Natural killer cell (primary cell): ENCODE results near the gene CARMIL3. TPM values are rescaled to one million over a fixed set of nuclear protein-coding genes. Genes with fewer than 3 reads are reported as not detected.
A peak's percentile ranks its signal among the peaks of the same experiment; 100 is the strongest.

Experiments used
- ATAC-seq, 3 donors: fragments of 150-1000 bp in 2 of 3; fragments of 200-7000 bp in 1 of 3; cut with Tn5 transposase; 1 replicate in 1 of 3; 2 replicates in 2 of 3; pipeline ENCODE4 v1.10.0; 2021; ENCODE audit warnings: mild to moderate bottlenecking in 2 of 3, moderate library complexity in 2 of 3
- DNase-seq, 2 donors: peaks; one replicate each; pipeline versions ENCODE4 v3.0.0 to v3.0.0-alpha.2; 2013 to 2021; ENCODE audit warnings: mixed read lengths in 1 of 2
- H3K27ac ChIP-seq: one replicate; pipeline ENCODE4 v1.5.1; 2013; ENCODE audit warnings: mild to moderate bottlenecking, low read length
- H3K27me3 ChIP-seq: one replicate; pipeline ENCODE4 v1.6.1; 2013; ENCODE audit warnings: low read length; ENCODE audit not compliant: control insufficient read depth, insufficient read depth
- H3K36me3 ChIP-seq: one replicate; pipeline ENCODE4 v1.6.1; 2013; ENCODE audit warnings: low read length; ENCODE audit not compliant: control insufficient read depth, insufficient read depth
- H3K4me1 ChIP-seq: one replicate; pipeline ENCODE4 v1.6.1; 2013; ENCODE audit warnings: low read length; ENCODE audit not compliant: control insufficient read depth, insufficient read depth
- H3K4me3 ChIP-seq: one replicate; pipeline ENCODE4 v1.5.1; 2013; ENCODE audit warnings: low read length
- H3K9me3 ChIP-seq: one replicate; pipeline ENCODE4 v1.6.1; 2013; ENCODE audit warnings: low read length; ENCODE audit not compliant: control insufficient read depth, insufficient read depth
- H3K27ac Mint-ChIP-seq, 2 donors: one replicate each; pipeline ENCODE4 v1.8.0; 2022; ENCODE audit warnings: mild to moderate bottlenecking in 2 of 2, mixed read lengths in 2 of 2, moderate library complexity in 1 of 2
- H3K27me3 Mint-ChIP-seq, 2 donors: one replicate each; pipeline ENCODE4 v1.8.0; 2022; ENCODE audit warnings: low read depth in 2 of 2, mixed read lengths in 2 of 2
- H3K36me3 Mint-ChIP-seq: one replicate; pipeline ENCODE4 v1.8.0; 2022; ENCODE audit warnings: mixed read lengths
- H3K4me1 Mint-ChIP-seq, 2 donors: one replicate each; pipeline ENCODE4 v1.8.0; 2022; ENCODE audit warnings: mixed read lengths in 2 of 2
- H3K4me3 Mint-ChIP-seq: one replicate; pipeline ENCODE4 v1.8.0; 2022; ENCODE audit warnings: mild to moderate bottlenecking, moderate library complexity, mixed read lengths
- H3K9me3 Mint-ChIP-seq, 2 donors: one replicate each; pipeline ENCODE4 v1.8.0; 2022; ENCODE audit warnings: mixed read lengths in 2 of 2
- CTCF ChIP-seq: fragments of 200-600 bp; IDR thresholded peaks from one replicate; pipeline ENCODE4 v1.8.0; 2022; ENCODE audit warnings: antibody characterized with exemption
- WGBS: methylation state at CpG from one replicate; pipeline ENCODE4 v1.1.7; 2013; ENCODE audit warnings: missing lambda C conversion rate; ENCODE audit not compliant: insufficient coverage; 5-methylcytosine and 5-hydroxymethylcytosine counted together
- intact Hi-C: fragments of 100-400 bp; cut with micrococcal nuclease; formaldehyde crosslinking; loops from one replicate; pipeline ENCODE4 v1.14.2; 2022
- total RNA-seq, 4 donors: library from RNA; stranded (reverse); fragments of 120-200 nt in 1 of 4; gene quantifications; one replicate each; pipeline versions ENCODE4 v1.2.3 to v1.2.4, GENCODE V29; 2013 to 2022

The CARMIL3 gene
- total RNA-seq, 3 donors from 2014 or later (not counting 1 experiment from before 2014, with no cell fraction given), result 17.8 to 28.6 (median 18.6) TPM

DNA sequence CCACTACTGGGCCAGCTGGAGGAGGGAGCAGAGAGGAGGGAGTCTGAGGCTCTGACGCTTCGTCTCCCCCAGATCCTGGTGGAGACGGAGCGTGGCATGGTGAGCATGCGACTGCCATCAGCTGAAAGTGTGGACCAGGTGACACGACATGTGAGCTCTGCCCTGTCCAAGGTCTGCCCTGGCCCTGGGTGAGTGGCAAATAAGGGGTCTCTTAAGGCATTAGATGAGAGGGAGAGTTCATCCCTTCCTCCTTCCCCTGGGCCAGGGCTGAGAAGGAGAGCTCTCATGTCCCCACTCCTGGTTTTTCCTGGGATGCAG, 2.5 kb downstream of the CARMIL3 start:
- no peaks in the 10 kb centered on the region for H3K36me3 ChIP-seq
- no peak for DNase-seq
- H3K4me3 ChIP-seq, result no peak overlapping the region
- H3K27me3 Mint-ChIP-seq, result peaks cover 0 to 5% of the 10 kb centered on the region in 2 donors
- H3K9me3 ChIP-seq, result no peaks in the 10 kb centered on the region
- 77% methylated on average over 6 of the region's 6 CpGs for WGBS
- no peak overlapping the region for H3K4me3 Mint-ChIP-seq
- peaks cover 29% of the 10 kb centered on the region for H3K4me1 ChIP-seq
- H3K27ac ChIP-seq, result no peak overlapping the region
- peak overlapping the region in 1 of 2 donors; percentile 90 for H3K27ac Mint-ChIP-seq
- no peak for ATAC-seq
- H3K36me3 Mint-ChIP-seq, result no peaks in the 10 kb centered on the region
- no peak for TF ChIP-seq CTCF
- no peaks in the 10 kb centered on the region for H3K9me3 Mint-ChIP-seq
- no peaks in the 10 kb centered on the region for H3K27me3 ChIP-seq
- peaks cover 18 to 53% of the 10 kb centered on the region in 2 donors for H3K4me1 Mint-ChIP-seq
- intact Hi-C loops, result no loop called here

DNA sequence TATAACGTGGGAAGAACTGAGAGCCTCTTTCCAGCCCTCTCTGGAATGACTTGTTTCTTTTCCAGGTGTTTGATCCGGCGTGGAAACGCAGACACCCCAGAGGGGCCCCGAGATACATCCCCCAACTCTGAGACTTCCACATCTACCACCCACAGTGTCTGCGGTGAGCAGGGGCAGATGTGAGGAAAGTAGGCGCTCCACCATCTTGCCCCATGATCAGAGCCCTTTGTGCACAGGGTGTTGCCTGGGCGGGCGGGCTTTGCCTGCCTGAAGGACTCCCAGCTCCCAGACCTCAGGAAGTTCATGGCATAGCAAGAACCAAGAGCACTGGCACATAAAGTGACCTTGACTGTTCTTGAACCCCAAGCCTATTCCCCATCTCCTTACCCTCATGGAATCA, 2.8 kb downstream of the CARMIL3 start:
- 92% methylated on average over 9 of the region's 9 CpGs for WGBS
- H3K27ac Mint-ChIP-seq, result peak overlapping the region in 1 of 2 donors; percentile 73
- no peak overlapping the region for H3K4me3 ChIP-seq
- H3K27ac ChIP-seq, result no peak overlapping the region
- H3K4me1 ChIP-seq, result peaks cover 29% of the 10 kb centered on the region
- H3K4me3 Mint-ChIP-seq, result no peak overlapping the region
- peaks cover 18 to 56% of the 10 kb centered on the region in 2 donors for H3K4me1 Mint-ChIP-seq
- no peaks in the 10 kb centered on the region for H3K9me3 ChIP-seq
- peaks cover 0 to 5% of the 10 kb centered on the region in 2 donors for H3K27me3 Mint-ChIP-seq
- no peaks in the 10 kb centered on the region for H3K9me3 Mint-ChIP-seq
- H3K36me3 ChIP-seq, result no peaks in the 10 kb centered on the region
- DNase-seq (no peak), ATAC-seq (no peak)
- no peak for TF ChIP-seq CTCF
- intact Hi-C loops, result no loop called here
- H3K27me3 ChIP-seq, result no peaks in the 10 kb centered on the region
- no peaks in the 10 kb centered on the region for H3K36me3 Mint-ChIP-seq

GRCh38 chr14:24055971-24056799, 4.4 kb downstream of the CARMIL3 start:
- no peak overlapping the region for H3K27ac ChIP-seq
- WGBS, result 91% methylated on average over 10 of the region's 10 CpGs
- no peaks in the 10 kb centered on the region for H3K36me3 ChIP-seq
- no peaks in the 10 kb centered on the region for H3K27me3 ChIP-seq
- H3K4me3 ChIP-seq, result no peak overlapping the region
- Mint-ChIP-seq H3K27ac (peak overlapping the region in 1 of 2 donors; percentile 73), H3K27me3 (peaks cover 0 to 2% of the 10 kb centered on the region in 2 donors), H3K9me3 (no peaks in the 10 kb centered on the region), H3K4me3 (no peak overlapping the region), H3K36me3 (no peaks in the 10 kb centered on the region), H3K4me1 (peaks cover 14 to 44% of the 10 kb centered on the region in 2 donors)
- TF ChIP-seq CTCF, result no peak
- ATAC-seq, result no peak
- no peak for DNase-seq
- intact Hi-C loops, result no loop called here
- peaks cover 27% of the 10 kb centered on the region for H3K4me1 ChIP-seq
- no peaks in the 10 kb centered on the region for H3K9me3 ChIP-seq

DNA sequence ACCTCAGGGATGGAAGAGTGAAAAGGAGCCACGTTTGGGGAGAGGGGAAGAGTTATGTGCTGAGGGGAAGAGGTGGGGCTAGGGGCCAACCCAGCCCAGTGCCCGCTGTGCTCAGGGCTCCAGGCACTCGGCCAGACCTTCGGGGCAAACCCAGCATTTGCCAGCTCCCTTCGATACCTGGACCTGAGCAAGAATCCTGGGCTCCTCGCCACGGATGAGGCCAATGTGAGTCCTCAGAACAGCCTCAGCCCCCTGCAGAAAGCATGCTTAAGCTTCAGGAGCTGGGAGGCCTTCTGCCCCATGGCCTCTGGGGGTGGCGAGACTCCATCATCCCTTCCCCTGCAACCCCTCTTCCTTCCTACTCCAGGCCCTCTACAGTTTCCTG, 5.0 kb downstream of the CARMIL3 start:
- intact Hi-C loops, result no loop called here
- Histone ChIP-seq H3K9me3 (no peaks in the 10 kb centered on the region), H3K4me1 (peaks cover 23% of the 10 kb centered on the region), H3K4me3 (no peak overlapping the region), H3K27me3 (no peaks in the 10 kb centered on the region), H3K27ac (no peak overlapping the region), H3K36me3 (no peaks in the 10 kb centered on the region)
- Mint-ChIP-seq H3K4me3 (no peak overlapping the region), H3K27ac (peak overlapping the region in 1 of 2 donors; percentile 73), H3K9me3 (no peaks in the 10 kb centered on the region), H3K27me3 (peaks cover 0 to 2% of the 10 kb centered on the region in 2 donors), H3K4me1 (peaks cover 12 to 40% of the 10 kb centered on the region in 2 donors), H3K36me3 (no peaks in the 10 kb centered on the region)
- ATAC-seq (no peak), DNase-seq (no peak)
- TF ChIP-seq CTCF, result no peak
- 83% methylated on average over 8 of the region's 8 CpGs for WGBS
